CD4-positive, alpha-beta T cell treated with Interleukin-6 at 100 ng/mL for 8 hours (primary cell): Measurements from ENCODE around the gene ARPP19.
"Not testable (repeated sequence)": the region's sequence is repeated elsewhere in the genome, so short reads cannot be mapped to it uniquely, and the experiment has no call there.

Source experiments
- DNase-seq: peaks from one replicate; pipeline ENCODE4 v3.0.0-alpha.2; 2020; ENCODE audit warnings: mixed read lengths, low spot score

Gene ARPP19

DNA sequence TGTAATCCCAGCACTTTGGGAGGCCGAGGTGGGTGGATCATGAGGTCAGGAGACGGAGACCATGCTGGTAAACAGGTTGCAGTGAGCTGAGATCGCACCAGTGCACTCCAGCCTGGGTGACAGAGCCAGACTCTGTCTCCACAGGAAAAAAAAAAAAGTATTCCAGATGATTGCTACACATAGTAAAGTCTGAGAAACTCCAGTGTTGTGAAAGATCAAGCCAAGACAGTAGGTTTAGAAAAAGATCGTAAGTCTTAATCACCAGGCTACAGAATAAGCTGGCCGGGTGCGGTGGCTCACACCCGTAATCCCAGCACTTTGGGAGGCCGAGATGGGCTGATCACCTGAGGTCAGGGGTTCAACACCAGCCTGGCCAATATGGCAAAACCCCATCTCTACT is 56.0 kb downstream of the ARPP19 start:
- not testable (repeated sequence) for DNase-seq

DNA sequence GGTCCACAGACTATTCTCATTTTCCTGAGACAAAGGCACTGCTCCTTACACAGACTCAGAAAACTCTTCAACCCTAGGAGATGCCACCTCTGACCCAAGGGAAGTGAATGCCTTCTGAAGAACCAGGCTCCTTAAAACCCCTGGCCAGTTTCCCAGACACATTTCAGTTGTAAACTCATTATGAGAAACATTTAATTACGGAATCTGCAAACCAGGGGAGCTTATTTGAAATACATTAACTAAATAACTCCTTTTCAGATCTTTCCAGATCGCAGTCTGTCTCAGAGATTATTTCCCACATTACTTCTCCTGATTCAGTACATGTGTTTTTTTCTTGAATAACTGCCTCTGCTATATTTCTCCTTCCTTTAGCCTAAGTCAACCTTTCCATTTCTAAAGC is 57.7 kb downstream of the ARPP19 start:
- no peak for DNase-seq

DNA sequence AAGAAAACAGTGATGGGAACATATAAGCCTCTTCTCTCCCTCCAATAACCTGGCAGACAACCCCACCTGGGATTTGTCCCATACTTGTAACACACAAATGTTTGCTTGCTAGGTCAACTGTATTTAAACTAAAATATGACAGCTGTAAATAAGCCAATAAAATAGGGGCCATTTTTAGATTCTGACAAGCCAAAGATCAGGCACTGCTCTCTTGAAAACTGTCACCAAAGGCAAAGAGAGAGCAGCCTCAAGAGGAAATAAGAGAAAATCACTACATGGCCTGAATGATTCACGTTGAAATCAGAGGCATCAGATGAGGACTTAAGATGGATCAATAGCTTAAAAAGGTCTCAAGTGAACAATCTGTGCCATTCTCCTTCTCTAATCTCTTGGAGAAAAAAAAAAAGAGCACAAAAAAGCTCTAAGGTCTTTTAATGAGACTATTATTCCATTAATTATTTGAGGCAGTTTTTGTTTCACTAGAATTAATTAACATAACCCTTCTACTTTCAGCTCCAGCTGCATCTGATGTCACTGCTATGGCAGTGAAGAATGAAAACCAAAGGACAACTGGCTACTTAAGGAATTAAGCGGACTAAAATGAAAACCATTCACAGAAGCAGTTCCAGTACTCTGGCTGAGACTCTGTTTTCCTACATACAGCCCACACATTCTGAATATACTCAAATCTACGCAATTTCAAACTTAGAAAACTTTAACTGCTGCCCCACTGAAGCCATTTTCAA is 59.2 kb downstream of the ARPP19 start:
- DNase-seq = no peak

DNA sequence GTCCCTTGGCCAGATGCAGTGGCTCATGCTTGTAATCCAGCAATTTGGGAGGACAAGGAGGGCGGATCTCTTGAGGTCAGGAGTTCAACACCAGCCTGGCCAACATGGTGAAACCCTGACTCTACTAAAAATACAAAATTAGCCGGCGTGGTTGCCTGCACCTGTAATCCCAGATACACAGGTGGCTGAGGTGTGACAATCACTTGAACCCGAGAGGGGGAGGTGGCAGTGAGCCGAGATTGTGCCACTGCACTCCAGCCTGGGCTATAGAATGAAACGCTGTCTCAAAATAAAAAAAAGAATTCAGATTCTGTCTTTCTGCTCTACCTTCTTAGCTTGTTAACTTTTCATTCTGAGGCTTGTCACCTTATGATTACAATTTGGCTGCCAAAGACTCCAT is 62.3 kb downstream of the ARPP19 start:
- no peak for DNase-seq

DNA sequence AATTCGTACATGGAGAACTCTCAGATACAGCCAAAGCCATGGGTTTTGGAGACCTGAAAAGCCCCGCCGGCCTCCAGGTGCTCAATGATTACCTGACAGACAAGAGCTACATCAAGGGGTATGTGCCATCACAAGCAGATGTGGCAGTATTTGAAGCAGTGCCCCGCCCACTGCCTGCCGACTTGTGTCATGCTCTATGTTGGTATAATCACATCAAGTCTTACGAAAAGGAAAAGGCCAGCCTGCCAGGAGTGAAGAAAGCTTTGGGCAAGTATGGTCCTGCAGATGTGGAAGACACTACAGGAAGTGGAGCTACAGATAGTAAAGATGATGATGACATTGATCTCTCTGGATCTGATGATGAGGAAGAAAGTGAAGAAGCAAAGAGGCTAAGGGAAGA is 63.7 kb downstream of the ARPP19 start:
- DNase-seq = no peak

DNA sequence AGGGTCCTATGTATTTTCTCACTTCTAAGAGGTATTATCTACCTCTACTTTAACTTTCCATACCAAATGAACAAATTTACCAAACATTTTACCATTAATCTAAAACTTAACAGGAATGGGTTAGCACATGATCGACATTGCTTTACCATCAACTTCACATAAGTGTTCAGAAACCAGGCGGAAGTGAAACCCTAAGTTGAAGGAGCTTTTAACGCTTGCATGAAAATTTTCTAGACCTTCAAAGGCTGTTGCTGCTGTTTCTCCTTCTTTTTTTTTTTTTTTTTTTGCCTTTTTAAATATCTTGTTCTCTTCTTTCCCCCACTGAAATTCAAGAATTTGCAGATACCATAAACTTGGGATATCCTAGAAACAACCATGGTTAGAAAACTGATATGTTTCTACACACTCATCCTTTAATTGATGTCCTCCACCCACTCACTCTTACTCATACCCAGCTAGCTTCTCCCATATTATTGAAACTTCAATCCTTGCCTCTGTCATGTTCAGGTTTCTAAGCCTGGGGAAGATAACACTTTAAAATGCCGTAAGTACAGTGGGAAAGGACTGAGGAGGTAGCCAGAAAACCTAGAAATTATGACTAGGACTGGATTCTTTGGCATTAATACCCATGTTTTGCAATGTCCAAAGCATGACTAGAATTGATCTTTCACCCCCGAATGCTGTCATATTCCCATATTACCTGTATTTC is 64.9 kb downstream of the ARPP19 start:
- no peak for DNase-seq

DNA sequence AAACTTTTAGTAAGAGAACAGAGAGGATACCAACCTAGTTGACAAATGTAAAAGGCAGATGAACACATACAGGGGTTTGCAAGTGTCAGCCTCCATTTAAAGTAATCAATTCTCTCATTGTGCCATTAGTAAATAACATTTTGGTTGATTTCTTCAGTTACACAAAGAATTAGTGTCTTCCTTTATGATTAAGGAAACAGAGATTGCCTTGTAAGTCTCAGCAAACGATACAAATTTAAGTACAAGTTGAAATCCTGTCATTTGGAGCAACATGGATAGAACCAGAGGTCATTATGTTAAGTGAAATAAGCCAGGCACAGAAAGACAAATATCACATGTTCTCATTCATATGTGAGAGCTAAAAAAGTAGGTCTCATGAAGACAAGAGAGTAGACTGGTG is 66.2 kb downstream of the ARPP19 start:
- DNase-seq = no peak

DNA sequence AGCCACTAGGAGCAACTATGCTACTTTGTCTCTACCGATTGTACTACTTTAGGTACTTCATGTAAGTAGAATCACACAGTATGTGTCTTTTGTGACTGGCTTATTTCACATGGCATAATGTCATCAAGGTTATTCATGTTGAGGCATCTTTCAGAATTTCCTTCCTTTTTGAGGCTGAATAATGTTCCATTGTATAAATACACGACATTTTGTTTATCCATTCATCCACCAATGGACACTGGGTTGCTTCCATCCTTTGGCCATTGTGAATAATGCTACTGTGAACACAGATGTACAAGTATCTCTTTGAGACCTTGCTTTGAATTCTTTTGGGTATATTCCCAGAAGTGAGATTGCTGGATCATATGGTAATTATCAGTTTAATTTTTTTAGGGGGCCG is 69.3 kb downstream of the ARPP19 start:
- no peak for DNase-seq

DNA sequence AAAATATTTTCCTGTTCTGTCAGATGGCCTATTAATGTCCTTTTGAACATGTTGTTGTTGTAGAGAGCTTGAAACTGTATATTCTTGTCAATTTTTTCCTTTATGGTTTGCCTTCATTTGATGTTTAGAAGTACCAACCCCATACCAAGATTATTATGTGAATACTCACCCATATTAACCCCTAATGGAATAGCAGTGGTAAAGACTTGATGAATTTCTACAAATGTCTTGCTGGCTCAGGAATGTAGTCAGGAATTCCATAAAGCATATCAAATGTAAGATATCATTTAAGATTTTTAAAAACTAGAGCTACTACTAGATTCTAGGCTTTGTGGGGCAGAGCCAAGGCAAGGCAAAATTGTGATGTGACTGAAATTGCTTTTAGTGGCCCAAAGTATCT is 70.1 kb downstream of the ARPP19 start:
- DNase-seq = no peak
